WTC11 (cell line): ENCODE results near the gene PSPC1. TPM values are rescaled to one million over a fixed set of nuclear protein-coding genes. Genes with fewer than 3 reads are reported as not detected.
"Not testable (repeated sequence)": the region's sequence is repeated elsewhere in the genome, so short reads cannot be mapped to it uniquely, and the experiment has no call there.

Source experiments
- ATAC-seq: fragments of 200-7000 bp; cut with Tn5 transposase; 2 replicates; pipeline ENCODE4 v1.10.0; 2021; ENCODE audit warnings: mild to moderate bottlenecking, moderate library complexity
- Bru-seq: library from RNA; stranded (reverse); fragments of 400-500 nt; gene quantifications from one replicate; lab custom pipeline; 2021; lab: Mats Ljungman, UMichigan
- CTCF ChIA-PET: fragments of 300-600 bp; sonication (Branson Sonifier 250); formaldehyde crosslinking; loops from one replicate; lab custom pipeline; 2021; ENCODE audit warnings: antibody characterized with exemption; lab: Charles Lee
- POLR2A ChIA-PET: fragments of 350-600 bp; sonication (Branson Sonifier 250); formaldehyde crosslinking; loops from one replicate; lab custom pipeline; 2021; ENCODE audit warnings: antibody characterized with exemption; lab: Charles Lee
- DNase-seq: peaks from one replicate; pipeline ENCODE4 v3.0.0; 2021; ENCODE audit warnings: low spot score
- H3K27ac Mint-ChIP-seq: 2 replicates; pipeline ENCODE4 v1.8.0; 2021; ENCODE audit warnings: mixed read lengths
- H3K27me3 Mint-ChIP-seq: 2 replicates; pipeline ENCODE4 v1.8.0; 2021; ENCODE audit warnings: low read depth, mild to moderate bottlenecking, moderate library complexity, mixed read lengths
- H3K36me3 Mint-ChIP-seq: 2 replicates; pipeline ENCODE4 v1.8.0; 2021; ENCODE audit warnings: mixed read lengths
- H3K4me1 Mint-ChIP-seq: 2 replicates; pipeline ENCODE4 v1.8.0; 2022; ENCODE audit warnings: mixed read lengths
- H3K4me3 Mint-ChIP-seq: 2 replicates; pipeline ENCODE4 v1.8.0; 2021; ENCODE audit warnings: mild to moderate bottlenecking, moderate library complexity, mixed read lengths
- H3K9me3 Mint-ChIP-seq: 2 replicates; pipeline ENCODE4 v1.8.0; 2021; ENCODE audit warnings: mixed read lengths
- ATF1 ChIP-seq: sonication (generic); formaldehyde crosslinking; IDR thresholded peaks from 2 replicates; pipeline ENCODE4 v1.8.1; 2023; ENCODE audit warnings: mild to moderate bottlenecking, moderate library complexity, missing genetic modification reagents
- ATF3 ChIP-seq: sonication (generic); formaldehyde crosslinking; conservative IDR thresholded peaks from 2 replicates; pipeline ENCODE4 v1.8.1; 2022; ENCODE audit warnings: mild to moderate bottlenecking, missing genetic modification reagents
- CBFB ChIP-seq: sonication (generic); formaldehyde crosslinking; IDR thresholded peaks from 2 replicates; pipeline ENCODE4 v1.8.1; 2022; ENCODE audit warnings: mild to moderate bottlenecking, low read depth, missing genetic modification reagents
- CDX4 ChIP-seq: fragments of 250-450 bp; sonication (Bioruptor Pico); IDR thresholded peaks from 2 replicates; pipeline ENCODE4 v1.9.0; 2021; ENCODE audit warnings: moderate library complexity, mild to moderate bottlenecking, inconsistent platforms, borderline replicate concordance
- CREM ChIP-seq: sonication (generic); formaldehyde crosslinking; IDR thresholded peaks from 2 replicates; pipeline ENCODE4 v1.8.1; 2022; ENCODE audit warnings: mild to moderate bottlenecking, missing genetic modification reagents, moderate library complexity
- CTCF ChIP-seq: fragments of 200-600 bp; IDR thresholded peaks from 2 replicates; pipeline ENCODE4 v1.8.0; 2022; ENCODE audit warnings: antibody characterized with exemption
- E2F1 ChIP-seq: sonication (generic); formaldehyde crosslinking; IDR thresholded peaks from 2 replicates; pipeline ENCODE4 v1.8.0; 2022; ENCODE audit warnings: mild to moderate bottlenecking, missing genetic modification reagents
- E2F5 ChIP-seq: sonication (generic); formaldehyde crosslinking; IDR thresholded peaks from 2 replicates; pipeline ENCODE4 v1.8.1; 2022; ENCODE audit warnings: mild to moderate bottlenecking, moderate library complexity, missing genetic modification reagents
- FOXP1 ChIP-seq: sonication (generic); formaldehyde crosslinking; IDR thresholded peaks from 2 replicates; pipeline ENCODE4 v1.8.0; 2022; ENCODE audit warnings: missing genetic modification reagents, mild to moderate bottlenecking, moderate library complexity, borderline replicate concordance
- GTF2I ChIP-seq: fragments of 250-450 bp; sonication (Bioruptor Pico); conservative IDR thresholded peaks from 2 replicates; pipeline ENCODE4 v1.4.0; 2021; ENCODE audit warnings: mild to moderate bottlenecking
- HMGXB4 ChIP-seq: sonication (generic); formaldehyde crosslinking; IDR thresholded peaks from 2 replicates; pipeline ENCODE4 v1.8.1; 2023; ENCODE audit warnings: mild to moderate bottlenecking, moderate library complexity, missing genetic modification reagents
- MAX ChIP-seq: sonication (generic); formaldehyde crosslinking; IDR thresholded peaks from 2 replicates; pipeline ENCODE4 v1.8.0; 2022; ENCODE audit warnings: mild to moderate bottlenecking, missing genetic modification reagents
- MYBL2 ChIP-seq: sonication (generic); formaldehyde crosslinking; IDR thresholded peaks from 2 replicates; pipeline ENCODE4 v1.8.1; 2023; ENCODE audit warnings: mild to moderate bottlenecking, moderate library complexity, missing genetic modification reagents
- RORB ChIP-seq: fragments of 250-450 bp; sonication (Bioruptor Pico); IDR thresholded peaks from 2 replicates; pipeline ENCODE4 v1.9.0; 2021; ENCODE audit warnings: mild to moderate bottlenecking
- SOX15 ChIP-seq: fragments of 250-450 bp; sonication (Bioruptor Pico); IDR thresholded peaks from 2 replicates; pipeline ENCODE4 v1.9.0; 2021; ENCODE audit warnings: mild to moderate bottlenecking
- TEAD4 ChIP-seq: sonication (generic); formaldehyde crosslinking; IDR thresholded peaks from 2 replicates; pipeline ENCODE4 v1.8.0; 2022; ENCODE audit warnings: mild to moderate bottlenecking, missing genetic modification reagents
- TP53 ChIP-seq: sonication (generic); formaldehyde crosslinking; IDR thresholded peaks from 2 replicates; pipeline ENCODE4 v1.8.1; 2023; ENCODE audit warnings: mild to moderate bottlenecking, missing genetic modification reagents
- ZNF138 ChIP-seq: sonication (generic); formaldehyde crosslinking; conservative IDR thresholded peaks from 2 replicates; pipeline ENCODE4 v1.8.1; 2022; ENCODE audit warnings: mild to moderate bottlenecking, moderate library complexity, missing genetic modification reagents
- ZNF416 ChIP-seq: fragments of 250-450 bp; sonication (Bioruptor Pico); IDR thresholded peaks from 2 replicates; pipeline ENCODE4 v1.9.0; 2021; ENCODE audit warnings: mild to moderate bottlenecking, inconsistent platforms
- ZNF671 ChIP-seq: fragments of 250-450 bp; sonication (Bioruptor Pico); IDR thresholded peaks from 2 replicates; pipeline ENCODE4 v1.8.0; 2021; ENCODE audit warnings: mild to moderate bottlenecking
- long read RNA-seq, 3 experiments: library from RNA in 1 of 3; library from capped mRNA in 1 of 3; library from polyadenylated mRNA in 1 of 3; unstranded in 2 of 3; stranded (forward) in 1 of 3; transcript quantifications; one replicate each; pipeline ENCODE4 v2.0.0, GENCODE V29; 2021
- total RNA-seq: library from RNA; stranded (reverse); gene quantifications from 3 replicates; pipeline ENCODE4 v1.2.3, GENCODE V29; 2021

Gene PSPC1
- total RNA-seq (67.5 to 101 TPM (median 99.2 TPM) in 3 replicates), Bru-seq, nascent RNA (percentile 95 among the genes with signal in this experiment)
- long read RNA-seq, experiment 1, transcript PSPC1-201 (9 exons, 2,407 nt), result major isoform, 176 of 270 reads
- long read RNA-seq, experiment 1, transcript PSPC1-203 (8 exons, 1,647 nt), result minor isoform, 14 of 270 reads
- long read RNA-seq, experiment 1, transcript PSPC1-206 (10 exons, 2,013 nt), result minor isoform, 11 of 270 reads
- long read RNA-seq, experiment 1, transcript PSPC1-204 (8 exons, 1,709 nt), result minor isoform, 8 of 270 reads
- long read RNA-seq, experiment 1, partial matches to known transcripts, result 32 of 270 reads
- long read RNA-seq, experiment 1, other reads (novel, unspliced or antisense), result 29 of 270 reads
- long read RNA-seq, experiment 2, transcript PSPC1-201 (9 exons, 2,407 nt), result major isoform, 53 of 103 reads
- long read RNA-seq, experiment 2, partial matches to known transcripts, result 32 of 103 reads
- long read RNA-seq, experiment 2, other reads (novel, unspliced or antisense), result 12 of 103 reads
- long read RNA-seq, experiment 3, partial matches to known transcripts, result 7 of 9 reads
- long read RNA-seq, experiment 3, other reads (novel, unspliced or antisense), result 1 of 9 reads

GRCh38 chr13:19782727-19783682 lies at the start of gene PSPC1:
Gene PSPC1 (minus strand): TSS chr13:19782945. CDS start chr13:19782757, 188 bp downstream.
- not testable (repeated sequence) for H3K9me3 Mint-ChIP-seq, H3K27me3 Mint-ChIP-seq, H3K4me1 Mint-ChIP-seq
- peaks cover 13% of the 10 kb centered on the region for H3K36me3 Mint-ChIP-seq
- TF ChIP-seq MAX (CRISPR knock-in tag), result peak; percentile 76; the same call in 1 of the 2 replicates
- peak; percentile 58; the same call in 1 of the 2 replicates for TF ChIP-seq FOXP1
- TF ChIP-seq GTF2I (CRISPR knock-in tag), result 0 out of 2 replicates have a peak, but pooled peaks have one; percentile 29
- TF ChIP-seq MYBL2 (CRISPR knock-in tag), result peak; percentile 90
- TF ChIP-seq CREM (CRISPR knock-in tag), result peak; percentile 46; the same call in 1 of the 2 replicates
- peak within 1 kb of the TSS; percentile 97 for H3K4me3 Mint-ChIP-seq
- ATAC-seq (peak; percentile 94), DNase-seq (peak; percentile 94)
- ChIA-PET CTCF (interaction anchor here (1.5 kb wide), 1 partner anchor 35 kb away, joined by 3 read pairs; no protein-coding TSS in a partner anchor), POLR2A (interaction anchor here (0.6 to 1.5 kb wide), 3 partner anchors 11 to 1415 kb away, joined by 3 to 5 read pairs (median 3); partner anchors contain the start of gene ZMYM5)
- H3K27ac Mint-ChIP-seq, result peak within 1 kb of the TSS; percentile 96

- H3K4me3 Mint-ChIP-seq, result no peak overlapping the region
- ATAC-seq (no peak), DNase-seq (no peak)
- H3K27me3 Mint-ChIP-seq, result no peaks in the 10 kb centered on the region
- H3K4me1 Mint-ChIP-seq, result peaks cover 5% of the 10 kb centered on the region
- H3K9me3 Mint-ChIP-seq, result peaks cover 12% of the 10 kb centered on the region
- peaks cover 57% of the 10 kb centered on the region for H3K36me3 Mint-ChIP-seq
- TF ChIP-seq RORB (CRISPR knock-in tag), result no peak
- TF ChIP-seq E2F5 (CRISPR knock-in tag), result no peak
- TF ChIP-seq SOX15 (CRISPR knock-in tag), result no peak
- no peak for TF ChIP-seq ZNF138 (CRISPR knock-in tag)
- TF ChIP-seq TP53 (CRISPR knock-in tag), result no peak
- TF ChIP-seq CDX4 (CRISPR knock-in tag), result no peak
- TF ChIP-seq ZNF671 (CRISPR knock-in tag), result no peak
- TF ChIP-seq TEAD4 (CRISPR knock-in tag), result no peak
- TF ChIP-seq ZNF416 (CRISPR knock-in tag), result no peak
- TF ChIP-seq, all 79 proteins: peak for 0
- ChIA-PET POLR2A (no interaction called here), CTCF (no interaction called here)
- H3K27ac Mint-ChIP-seq, result no peak overlapping the region
These were observed 39.9 kb upstream of the PSPC1 start for GRCh38 chr13:19822673-19823072.

- Mint-ChIP-seq H3K36me3 (peaks cover 32% of the 10 kb centered on the region), H3K4me3 (no peak overlapping the region), H3K4me1 (peaks cover 7% of the 10 kb centered on the region), H3K9me3 (peaks cover 9% of the 10 kb centered on the region), H3K27me3 (no peaks in the 10 kb centered on the region), H3K27ac (no peak overlapping the region; the same call in 1 of the 2 replicates)
- CTCF ChIA-PET, result interaction anchor here (0.5 to 1.8 kb wide), 34 partner anchors 9 to 1080 kb away, joined by 3 to 15 read pairs (median 3); partner anchors contain the start of genes MPHOSPH8, PSPC1 and ZMYM5
- DNase-seq (peak; percentile 95), ATAC-seq (peak; percentile 99)
- POLR2A ChIA-PET, result interaction anchor here (1.1 kb wide), 1 partner anchor 45 kb away, joined by 4 read pairs; the partner anchor contains the start of gene ZMYM5
- TF ChIP-seq HMGXB4 (CRISPR knock-in tag) (peak; percentile 38; the same call in 1 of the 2 replicates), ATF1 (CRISPR knock-in tag) (no peak), CTCF (peak; percentile 88), E2F1 (CRISPR knock-in tag) (no peak), FOXP1 (peak; percentile 42; the same call in 1 of the 2 replicates), CBFB (CRISPR knock-in tag) (no peak), ATF3 (CRISPR knock-in tag) (no peak)
These were observed 35.6 kb upstream of the PSPC1 start for GRCh38 chr13:19818223-19818842.
